ENCODE measurements around the gene MCM9. TPM values are rescaled to one million over a fixed set of nuclear protein-coding genes. Genes with fewer than 3 reads are reported as not detected.

The MCM9 gene
- polyA plus RNA-seq, 3 donors: 9.4 to 11.9 (median 9.8) TPM

GRCh38 chr6:118877806-118878205 lies 57.2 kb downstream of the MCM9 start:
- Histone ChIP-seq H3K4me3 (replicated peaks in 1 of 3; ENCODE audit: low read depth in 2 of 3, low read length in 3 of 3) (no peak overlapping the region), H3K4me1 (ENCODE audit: control insufficient read depth in 1 of 2, insufficient read depth in 2 of 2, low read length in 2 of 2) (peaks cover 14 to 16% of the 10 kb centered on the region in 2 donors), H2AFZ (ENCODE audit: insufficient read depth, low read depth, low read length, poor library complexity, severe bottlenecking) (no peak overlapping the region), H3K79me2 (ENCODE audit: insufficient read depth, low read length) (peaks cover 80% of the 10 kb centered on the region), H3K36me3 (replicated peaks in 1 of 2; ENCODE audit: control insufficient read depth in 1 of 2, insufficient read depth in 2 of 2, low read length in 2 of 2) (peaks cover 0 to 6% of the 10 kb centered on the region in 2 donors), H3K9ac (ENCODE audit: insufficient read depth, low read length, poor library complexity, severe bottlenecking) (no peak overlapping the region), H4K20me1 (ENCODE audit: insufficient read depth, low read length) (peaks cover 54% of the 10 kb centered on the region), H3K4me2 (replicated peaks; ENCODE audit: extremely low read depth, low read length, poor library complexity, severe bottlenecking) (no peak overlapping the region), H3K27me3 (ENCODE audit: control insufficient read depth in 2 of 2, insufficient read depth in 2 of 2, low read length in 2 of 2) (no peaks in the 10 kb centered on the region), H3K27ac (ENCODE audit: low read depth in 1 of 2, low read length in 2 of 2) (no peak overlapping the region), H3K9me3 (replicated peaks in 1 of 2; ENCODE audit: control insufficient read depth in 1 of 2, insufficient read depth in 1 of 2, low read length in 2 of 2) (no peaks in the 10 kb centered on the region)
- TF ChIP-seq, protein P1, sequence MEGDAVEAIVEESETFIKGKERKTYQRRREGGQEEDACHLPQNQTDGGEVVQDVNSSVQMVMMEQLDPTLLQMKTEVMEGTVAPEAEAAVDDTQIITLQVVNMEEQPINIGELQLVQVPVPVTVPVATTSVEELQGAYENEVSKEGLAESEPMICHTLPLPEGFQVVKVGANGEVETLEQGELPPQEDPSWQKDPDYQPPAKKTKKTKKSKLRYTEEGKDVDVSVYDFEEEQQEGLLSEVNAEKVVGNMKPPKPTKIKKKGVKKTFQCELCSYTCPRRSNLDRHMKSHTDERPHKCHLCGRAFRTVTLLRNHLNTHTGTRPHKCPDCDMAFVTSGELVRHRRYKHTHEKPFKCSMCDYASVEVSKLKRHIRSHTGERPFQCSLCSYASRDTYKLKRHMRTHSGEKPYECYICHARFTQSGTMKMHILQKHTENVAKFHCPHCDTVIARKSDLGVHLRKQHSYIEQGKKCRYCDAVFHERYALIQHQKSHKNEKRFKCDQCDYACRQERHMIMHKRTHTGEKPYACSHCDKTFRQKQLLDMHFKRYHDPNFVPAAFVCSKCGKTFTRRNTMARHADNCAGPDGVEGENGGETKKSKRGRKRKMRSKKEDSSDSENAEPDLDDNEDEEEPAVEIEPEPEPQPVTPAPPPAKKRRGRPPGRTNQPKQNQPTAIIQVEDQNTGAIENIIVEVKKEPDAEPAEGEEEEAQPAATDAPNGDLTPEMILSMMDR (IDR thresholded peaks at IDR 0.05): no peak
- H3K4me3 Mint-ChIP-seq: no peak overlapping the region
- no peak for DNase-seq
- no CpG with 5 or more reads among the region's 2 CpGs for WGBS (ENCODE audit: insufficient coverage)
- H3K27ac Mint-ChIP-seq: peak overlapping the region in 1 of 7 donors; percentile 8
- no peaks in the 10 kb centered on the region for H3K27me3 Mint-ChIP-seq (ENCODE audit: low read depth in 3 of 3)
- intact Hi-C loops (cut with micrococcal nuclease): no loop called here
- peaks cover 32% of the 10 kb centered on the region for H3K4me1 Mint-ChIP-seq
- no peaks in the 10 kb centered on the region for H3K9me3 Mint-ChIP-seq
- H3K36me3 Mint-ChIP-seq: peaks cover 7 to 12% of the 10 kb centered on the region in 2 donors

DNA sequence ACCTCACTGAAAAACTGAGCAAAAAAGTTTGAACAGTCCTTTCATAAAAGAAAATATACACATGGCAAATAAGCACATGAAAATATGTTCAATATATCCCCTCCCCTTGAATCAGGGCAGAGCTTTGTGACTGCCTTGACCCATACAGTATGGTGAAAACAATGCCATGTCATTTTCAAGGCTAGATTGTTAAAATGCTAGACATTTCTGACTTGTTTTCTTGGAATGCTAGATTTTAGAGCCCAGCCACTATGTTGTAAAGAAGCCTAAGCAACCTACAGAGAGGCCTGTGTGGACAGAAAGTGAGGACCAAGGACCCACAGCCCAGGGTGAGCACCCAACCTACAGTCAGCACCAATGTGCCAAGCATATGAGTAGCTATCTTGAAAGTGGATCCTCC lies 58.1 kb downstream of the MCM9 start:
- Histone ChIP-seq H3K4me2 (replicated peaks; ENCODE audit: extremely low read depth, low read length, poor library complexity, severe bottlenecking) (no peak overlapping the region), H4K20me1 (ENCODE audit: insufficient read depth, low read length) (peaks cover 56% of the 10 kb centered on the region), H3K79me2 (ENCODE audit: insufficient read depth, low read length) (peaks cover 80% of the 10 kb centered on the region), H3K4me3 (replicated peaks in 1 of 3; ENCODE audit: low read depth in 2 of 3, low read length in 3 of 3) (no peak overlapping the region), H3K9me3 (replicated peaks in 1 of 2; ENCODE audit: control insufficient read depth in 1 of 2, insufficient read depth in 1 of 2, low read length in 2 of 2) (no peaks in the 10 kb centered on the region), H3K9ac (ENCODE audit: insufficient read depth, low read length, poor library complexity, severe bottlenecking) (no peak overlapping the region), H3K27ac (ENCODE audit: low read depth in 1 of 2, low read length in 2 of 2) (no peak overlapping the region), H2AFZ (ENCODE audit: insufficient read depth, low read depth, low read length, poor library complexity, severe bottlenecking) (no peak overlapping the region), H3K4me1 (ENCODE audit: control insufficient read depth in 1 of 2, insufficient read depth in 2 of 2, low read length in 2 of 2) (peaks cover 12 to 13% of the 10 kb centered on the region in 2 donors), H3K36me3 (replicated peaks in 1 of 2; ENCODE audit: control insufficient read depth in 1 of 2, insufficient read depth in 2 of 2, low read length in 2 of 2) (peaks cover 0 to 6% of the 10 kb centered on the region in 2 donors), H3K27me3 (ENCODE audit: control insufficient read depth in 2 of 2, insufficient read depth in 2 of 2, low read length in 2 of 2) (no peaks in the 10 kb centered on the region)
- TF ChIP-seq, protein P1 (IDR thresholded peaks at IDR 0.05): no peak
- DNase-seq: no peak
- H3K27ac Mint-ChIP-seq: no peak overlapping the region
- H3K27me3 Mint-ChIP-seq (ENCODE audit: low read depth in 3 of 3): no peaks in the 10 kb centered on the region
- peaks cover 7 to 18% of the 10 kb centered on the region in 2 donors for H3K36me3 Mint-ChIP-seq
- peaks cover 31% of the 10 kb centered on the region for H3K4me1 Mint-ChIP-seq
- intact Hi-C loops (cut with micrococcal nuclease): no loop called here
- H3K4me3 Mint-ChIP-seq: no peak overlapping the region
- no peaks in the 10 kb centered on the region for H3K9me3 Mint-ChIP-seq

All from CD14-positive monocyte (primary cell).